Esophagus muscularis mucosa (tissue), 4 donors: Measurements from ENCODE around the gene AATK. TPM values are rescaled to one million over a fixed set of nuclear protein-coding genes. Genes with fewer than 3 reads are reported as not detected.

Experiments used
- DNase-seq: peaks from one replicate; pipeline ENCODE4 v3.0.0-alpha.2; 2017; ENCODE audit errors: extremely low spot score
- H3K27ac ChIP-seq, 4 donors: fragments of 200-600 bp; sonication (generic); replicated peaks in 1 of 4; 1 replicate in 3 of 4; 2 replicates in 1 of 4; pipeline ENCODE4 v1.5.1; 2016 to 2019; ENCODE audit warnings: mild to moderate bottlenecking in 1 of 4
- H3K27me3 ChIP-seq, 4 donors: fragments of 200-600 bp; sonication (generic); one replicate each; pipeline versions ENCODE4 v1.5.1 to v1.6.0; 2016 to 2019
- H3K36me3 ChIP-seq, 4 donors: fragments of 200-600 bp; sonication (generic); one replicate each; pipeline ENCODE4 v1.5.1; 2016 to 2019
- H3K4me1 ChIP-seq, 4 donors: fragments of 200-600 bp; sonication (generic); one replicate each; pipeline ENCODE4 v1.5.1; 2016 to 2019
- H3K4me3 ChIP-seq, 4 donors: fragments of 200-600 bp; sonication (generic); 1 replicate in 2 of 4; 2 replicates in 2 of 4; pipeline ENCODE4 v1.5.1; 2016 to 2019; ENCODE audit warnings: mild to moderate bottlenecking in 4 of 4, moderate library complexity in 1 of 4
- H3K9me3 ChIP-seq, 4 donors: fragments of 200-600 bp; sonication (generic); 1 replicate in 3 of 4; 2 replicates in 1 of 4; pipeline ENCODE4 v1.5.1; 2016 to 2019
- EP300 ChIP-seq: sonication (generic); formaldehyde crosslinking; IDR thresholded peaks from one replicate; pipeline ENCODE4 v1.6.1; 2017; ENCODE audit warnings: antibody characterized with exemption
- POLR2A ChIP-seq: fragments of 450-650 bp; IDR thresholded peaks from one replicate; pipeline ENCODE4 v1.6.1; 2017; ENCODE audit warnings: antibody characterized with exemption, moderate library complexity, mild to moderate bottlenecking, low read depth
- POLR2AphosphoS5 ChIP-seq, 2 donors: sonication (generic); formaldehyde crosslinking; IDR thresholded peaks; one replicate each; pipeline ENCODE4 v1.6.1; 2017; ENCODE audit warnings: antibody characterized with exemption in 2 of 2
- WGBS: methylation state at CpG from one replicate; pipeline ENCODE4 v1.1.5; 2018; 5-methylcytosine and 5-hydroxymethylcytosine counted together
- intact Hi-C: fragments of 100-400 bp; cut with DNase I; formaldehyde crosslinking; loops from one replicate; pipeline ENCODE4 v1.15.1; 2023
- total RNA-seq, 4 donors: library from RNA; depleted of rRNA; stranded (reverse); fragments of >200 nt; gene quantifications; one replicate each; pipeline versions ENCODE4 v1.1.0 to v1.2.1, GENCODE V29; 2016
- TF ChIP-seq, protein P1 (sequence below), 3 experiments: fragments of 200-600 bp in 2 of 3; fragments of 450-650 bp in 1 of 3; sonication (generic) in 2 of 3; IDR thresholded peaks; one replicate each; pipeline ENCODE4 v1.5.1; 2017 to 2019; ENCODE audit warnings: antibody characterized with exemption in 3 of 3, mild to moderate bottlenecking in 2 of 3, moderate library complexity in 1 of 3

Gene AATK
- total RNA-seq, 4 donors from 2014 or later: 13.7 to 24.6 (median 16.0) TPM

DNA sequence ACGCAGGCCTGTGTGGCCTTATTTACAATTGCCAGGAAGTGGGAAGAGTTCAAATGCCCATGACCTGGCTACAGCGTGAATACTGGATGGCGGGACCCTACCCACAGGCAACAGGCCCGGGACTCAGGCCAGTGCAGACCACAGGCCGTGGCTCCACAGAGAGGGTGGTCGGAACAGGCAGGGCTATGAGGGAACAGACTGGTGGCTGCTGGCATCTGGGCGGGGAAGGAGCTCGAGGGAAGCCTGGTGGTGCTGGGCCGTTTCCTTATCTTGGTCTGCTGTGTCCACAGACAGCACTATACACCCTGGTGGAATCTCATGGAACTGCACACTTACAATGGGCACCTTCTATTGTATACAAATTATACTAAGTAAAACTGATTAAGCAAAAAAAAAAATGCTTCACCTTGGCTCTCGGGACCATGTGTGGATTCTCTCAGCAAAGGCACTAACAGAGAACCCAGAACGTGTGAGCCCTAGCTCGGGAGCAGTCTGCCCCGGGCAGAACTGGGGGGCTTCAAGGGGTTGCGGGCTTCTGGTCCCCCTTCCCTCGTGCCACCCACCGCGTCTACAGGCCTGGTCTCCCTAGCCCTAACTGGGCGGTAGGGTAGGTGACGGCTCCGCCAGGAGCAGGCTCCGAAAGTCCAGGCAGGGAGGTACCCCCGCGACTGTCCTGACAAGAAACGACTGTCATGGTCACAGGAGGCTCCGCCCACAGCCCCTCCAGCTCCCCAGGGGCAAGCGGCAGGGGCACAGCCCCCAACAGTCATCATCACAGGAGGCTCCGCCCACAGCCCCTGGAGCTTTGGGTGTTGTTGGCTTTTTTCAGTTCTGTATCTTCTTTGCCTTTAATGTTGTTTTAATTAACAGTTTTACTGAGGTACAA, 34.9 kb upstream of the AATK start:
- no peak for DNase-seq
- WGBS: 63% methylated on average over 20 of the region's 27 CpGs
- Histone ChIP-seq H3K9me3 (no peaks in the 10 kb centered on the region), H3K27ac (no peak overlapping the region), H3K36me3 (peaks cover 0 to 69% (median 42%) of the 10 kb centered on the region in 4 donors), H3K4me1 (peaks cover 9 to 15% (median 9%) of the 10 kb centered on the region in 4 donors), H3K27me3 (no peaks in the 10 kb centered on the region), H3K4me3 (no peak overlapping the region)
- intact Hi-C loops: no loop called here
- TF ChIP-seq, protein P1, sequence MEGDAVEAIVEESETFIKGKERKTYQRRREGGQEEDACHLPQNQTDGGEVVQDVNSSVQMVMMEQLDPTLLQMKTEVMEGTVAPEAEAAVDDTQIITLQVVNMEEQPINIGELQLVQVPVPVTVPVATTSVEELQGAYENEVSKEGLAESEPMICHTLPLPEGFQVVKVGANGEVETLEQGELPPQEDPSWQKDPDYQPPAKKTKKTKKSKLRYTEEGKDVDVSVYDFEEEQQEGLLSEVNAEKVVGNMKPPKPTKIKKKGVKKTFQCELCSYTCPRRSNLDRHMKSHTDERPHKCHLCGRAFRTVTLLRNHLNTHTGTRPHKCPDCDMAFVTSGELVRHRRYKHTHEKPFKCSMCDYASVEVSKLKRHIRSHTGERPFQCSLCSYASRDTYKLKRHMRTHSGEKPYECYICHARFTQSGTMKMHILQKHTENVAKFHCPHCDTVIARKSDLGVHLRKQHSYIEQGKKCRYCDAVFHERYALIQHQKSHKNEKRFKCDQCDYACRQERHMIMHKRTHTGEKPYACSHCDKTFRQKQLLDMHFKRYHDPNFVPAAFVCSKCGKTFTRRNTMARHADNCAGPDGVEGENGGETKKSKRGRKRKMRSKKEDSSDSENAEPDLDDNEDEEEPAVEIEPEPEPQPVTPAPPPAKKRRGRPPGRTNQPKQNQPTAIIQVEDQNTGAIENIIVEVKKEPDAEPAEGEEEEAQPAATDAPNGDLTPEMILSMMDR (IDR thresholded peaks at IDR 0.05): peak; percentile 52 to 64 (median 55)
- TF ChIP-seq EP300: no peak

DNA sequence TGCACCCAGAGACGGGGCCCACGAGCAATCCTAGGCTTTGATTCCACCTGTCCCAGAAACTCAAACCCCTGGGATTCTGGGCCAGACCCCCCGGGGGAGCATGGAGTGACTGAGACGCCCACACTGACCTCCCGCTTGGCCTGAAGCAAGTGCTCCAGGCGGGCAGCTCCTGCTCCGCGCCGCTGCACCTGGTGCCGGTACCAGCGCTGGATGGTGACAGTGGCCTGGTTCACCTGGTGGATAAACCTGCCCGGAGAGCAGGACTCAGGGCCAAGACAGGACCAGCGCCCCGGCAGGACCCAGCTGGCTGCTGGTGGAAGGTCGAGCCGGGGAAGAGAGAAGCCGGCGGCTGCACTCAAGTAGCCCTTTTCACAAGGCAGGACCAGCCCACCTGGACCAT, 34.2 kb upstream of the AATK start:
- TF ChIP-seq POLR2A (no peak), POLR2AphosphoS5 (IDR thresholded peaks at IDR 0.05) (no peak), EP300 (no peak)
- TF ChIP-seq, protein P1 (IDR thresholded peaks at IDR 0.05): no peak
- 87% methylated on average over 3 of the region's 18 CpGs for WGBS
- intact Hi-C loops: no loop called here
- H3K27ac ChIP-seq: no peak overlapping the region
- H3K36me3 ChIP-seq: peaks cover 0 to 66% (median 42%) of the 10 kb centered on the region in 4 donors
- H3K27me3 ChIP-seq: no peaks in the 10 kb centered on the region
- no peaks in the 10 kb centered on the region for H3K9me3 ChIP-seq
- no peak overlapping the region for H3K4me3 ChIP-seq
- DNase-seq: no peak
- peaks cover 9 to 15% (median 12%) of the 10 kb centered on the region in 4 donors for H3K4me1 ChIP-seq

DNA sequence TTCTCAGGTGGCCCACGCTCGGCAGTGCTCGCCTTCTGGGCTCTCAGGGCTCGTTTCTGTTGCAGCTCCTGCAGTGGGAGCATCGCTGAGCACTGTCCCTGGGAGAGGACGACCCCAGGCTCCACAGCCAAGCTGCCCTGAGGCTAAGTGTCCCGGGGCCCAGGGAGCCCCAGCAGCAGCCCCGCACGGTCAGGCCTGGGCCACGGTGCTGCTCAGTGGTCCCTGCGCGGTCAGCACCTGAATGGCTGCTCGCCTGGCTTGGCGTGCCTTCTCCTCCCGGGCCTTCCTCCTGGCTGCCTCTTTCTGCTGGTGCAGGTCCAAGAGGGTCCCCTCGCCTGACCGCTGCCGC, 33.4 kb upstream of the AATK start:
- 89% methylated on average over 3 of the region's 18 CpGs for WGBS
- no peak for DNase-seq
- H3K36me3 ChIP-seq: peaks cover 0 to 64% (median 40%) of the 10 kb centered on the region in 4 donors
- H3K4me3 ChIP-seq: no peak overlapping the region
- peaks cover 9 to 19% (median 12%) of the 10 kb centered on the region in 4 donors for H3K4me1 ChIP-seq
- TF ChIP-seq, protein P1 (IDR thresholded peaks at IDR 0.05): no peak
- intact Hi-C loops: loop anchor here (5.0 kb wide), 1 partner anchor 57 kb away; no protein-coding TSS in a partner anchor
- no peaks in the 10 kb centered on the region for H3K9me3 ChIP-seq
- H3K27ac ChIP-seq: no peak overlapping the region
- H3K27me3 ChIP-seq: no peaks in the 10 kb centered on the region

DNA sequence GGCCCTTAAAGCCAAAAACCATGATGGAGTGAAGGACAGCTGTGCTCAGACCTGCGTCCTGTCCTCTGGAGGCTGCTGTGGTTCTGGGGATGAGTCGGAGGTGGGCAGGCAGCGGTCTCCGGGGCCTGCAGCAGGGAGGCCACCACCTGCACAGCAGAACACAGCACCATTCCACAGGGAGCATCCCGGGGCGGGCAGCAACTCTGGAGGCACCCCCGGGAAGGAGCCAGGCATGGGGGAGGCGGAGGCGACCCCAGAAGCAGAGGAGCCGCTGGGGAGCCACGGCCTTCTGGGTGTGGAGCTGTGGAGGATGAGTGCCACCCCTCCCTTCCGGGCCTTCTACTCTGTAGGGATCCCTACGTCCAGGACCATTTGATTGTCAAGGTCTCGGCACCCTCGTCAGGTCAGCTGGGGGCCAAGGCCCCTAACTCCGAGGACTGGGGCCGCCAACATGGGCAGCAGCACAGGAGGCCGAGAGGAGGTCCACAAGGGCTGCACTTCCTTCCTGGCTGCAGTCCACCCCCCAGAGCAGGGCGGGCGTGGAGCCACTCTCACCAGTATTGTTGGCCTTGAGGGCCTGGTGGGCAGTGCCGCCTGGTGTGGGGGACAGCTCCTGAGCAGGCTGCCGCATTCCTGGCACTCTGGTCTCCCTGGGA, 32.9 kb upstream of the AATK start:
- Histone ChIP-seq H3K27me3 (no peaks in the 10 kb centered on the region), H3K27ac (no peak overlapping the region), H3K4me3 (no peak overlapping the region), H3K4me1 (peaks cover 9 to 19% (median 12%) of the 10 kb centered on the region in 4 donors), H3K36me3 (peaks cover 0 to 60% (median 39%) of the 10 kb centered on the region in 4 donors), H3K9me3 (no peaks in the 10 kb centered on the region)
- DNase-seq: no peak
- 97% methylated on average over 16 of the region's 22 CpGs for WGBS
- TF ChIP-seq EP300 (no peak), POLR2A (no peak), POLR2AphosphoS5 (IDR thresholded peaks at IDR 0.05) (no peak)
- TF ChIP-seq, protein P1 (IDR thresholded peaks at IDR 0.05): no peak
- intact Hi-C loops: loop anchor here (5.0 kb wide), 1 partner anchor 57 kb away; no protein-coding TSS in a partner anchor
